LoVo (cell line): Measurements from ENCODE around the gene SYNGR1.

Source experiments
- DNase-seq: peaks from one replicate; pipeline ENCODE4 v3.0.0-alpha.2; 2016; ENCODE audit warnings: low spot score

Gene SYNGR1

DNA sequence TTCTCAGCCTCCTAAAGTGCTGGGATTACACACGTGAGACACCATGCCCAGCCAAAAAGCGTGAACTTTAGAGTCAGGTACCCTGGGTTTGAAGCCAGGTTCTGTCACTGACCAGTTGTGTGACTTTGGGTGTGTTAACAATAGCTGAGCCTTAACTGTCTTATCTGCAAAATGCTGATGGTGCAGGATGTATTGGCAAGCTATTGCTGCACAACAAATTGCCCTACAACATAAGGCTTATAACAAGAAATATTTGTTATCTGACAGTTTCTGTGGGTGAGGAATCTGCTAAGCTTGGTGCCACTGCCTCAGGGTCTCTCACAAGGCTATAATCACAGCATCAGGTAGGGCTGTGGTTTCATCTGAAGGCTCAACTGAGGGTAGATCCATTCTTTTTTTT, 21.9 kb downstream of the SYNGR1 start:
- DNase-seq, result no peak

DNA sequence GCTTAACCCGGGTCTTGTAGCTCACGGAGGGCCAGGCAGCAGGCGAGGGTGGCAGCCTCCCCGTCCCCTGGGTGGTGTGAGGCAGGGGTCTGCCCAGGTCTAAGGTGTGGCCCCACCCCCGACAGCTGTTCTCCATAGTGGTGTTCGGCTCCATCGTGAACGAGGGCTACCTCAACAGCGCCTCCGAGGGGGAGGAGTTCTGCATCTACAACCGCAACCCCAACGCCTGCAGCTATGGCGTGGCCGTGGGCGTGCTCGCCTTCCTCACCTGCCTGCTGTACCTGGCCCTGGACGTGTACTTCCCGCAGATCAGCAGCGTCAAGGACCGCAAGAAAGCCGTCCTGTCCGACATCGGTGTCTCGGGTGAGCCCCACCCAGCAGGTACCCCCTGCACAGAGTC, 24.4 kb downstream of the SYNGR1 start:
- DNase-seq, result no peak

DNA sequence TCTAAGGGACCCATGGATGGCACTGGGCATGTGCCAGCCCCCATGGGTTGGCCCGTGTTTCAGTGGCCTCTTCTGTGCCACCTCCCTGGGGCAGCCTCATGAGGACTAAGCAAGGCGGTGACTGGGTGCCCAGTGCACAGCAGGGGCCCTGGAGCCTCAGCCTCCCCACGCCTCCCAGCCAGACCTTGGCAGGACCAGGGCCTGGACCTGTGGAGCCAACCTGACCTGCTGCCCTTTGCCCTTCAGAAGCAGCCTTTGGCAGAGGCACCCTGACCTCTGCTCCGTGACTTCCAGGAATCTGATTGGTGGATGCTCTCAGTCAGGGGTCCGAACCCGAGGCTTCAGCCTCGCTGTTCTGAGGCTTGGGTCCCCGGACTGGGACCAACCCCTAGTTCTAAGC, 25.0 kb downstream of the SYNGR1 start:
- DNase-seq, result no peak

DNA sequence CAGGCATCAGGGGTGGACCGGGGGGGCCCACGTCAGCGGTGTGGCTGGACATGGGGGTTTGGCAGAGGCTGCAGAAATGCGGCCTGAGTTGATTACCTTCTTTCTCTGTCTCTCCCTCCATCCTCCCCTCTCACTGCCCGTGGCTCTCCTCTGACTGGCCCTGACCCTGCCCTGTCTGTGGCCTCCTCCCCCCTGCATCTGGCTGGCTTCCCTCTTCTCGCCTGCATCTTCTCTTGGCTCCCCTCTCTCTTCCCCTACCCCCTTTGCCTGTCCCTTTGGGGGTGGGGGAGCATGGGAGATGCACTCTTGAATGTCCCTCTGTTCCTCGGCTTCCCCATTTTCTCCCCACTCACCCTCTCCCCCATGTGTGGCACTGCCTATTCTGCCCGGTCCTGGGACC, 25.9 kb downstream of the SYNGR1 start:
- DNase-seq, result no peak

DNA sequence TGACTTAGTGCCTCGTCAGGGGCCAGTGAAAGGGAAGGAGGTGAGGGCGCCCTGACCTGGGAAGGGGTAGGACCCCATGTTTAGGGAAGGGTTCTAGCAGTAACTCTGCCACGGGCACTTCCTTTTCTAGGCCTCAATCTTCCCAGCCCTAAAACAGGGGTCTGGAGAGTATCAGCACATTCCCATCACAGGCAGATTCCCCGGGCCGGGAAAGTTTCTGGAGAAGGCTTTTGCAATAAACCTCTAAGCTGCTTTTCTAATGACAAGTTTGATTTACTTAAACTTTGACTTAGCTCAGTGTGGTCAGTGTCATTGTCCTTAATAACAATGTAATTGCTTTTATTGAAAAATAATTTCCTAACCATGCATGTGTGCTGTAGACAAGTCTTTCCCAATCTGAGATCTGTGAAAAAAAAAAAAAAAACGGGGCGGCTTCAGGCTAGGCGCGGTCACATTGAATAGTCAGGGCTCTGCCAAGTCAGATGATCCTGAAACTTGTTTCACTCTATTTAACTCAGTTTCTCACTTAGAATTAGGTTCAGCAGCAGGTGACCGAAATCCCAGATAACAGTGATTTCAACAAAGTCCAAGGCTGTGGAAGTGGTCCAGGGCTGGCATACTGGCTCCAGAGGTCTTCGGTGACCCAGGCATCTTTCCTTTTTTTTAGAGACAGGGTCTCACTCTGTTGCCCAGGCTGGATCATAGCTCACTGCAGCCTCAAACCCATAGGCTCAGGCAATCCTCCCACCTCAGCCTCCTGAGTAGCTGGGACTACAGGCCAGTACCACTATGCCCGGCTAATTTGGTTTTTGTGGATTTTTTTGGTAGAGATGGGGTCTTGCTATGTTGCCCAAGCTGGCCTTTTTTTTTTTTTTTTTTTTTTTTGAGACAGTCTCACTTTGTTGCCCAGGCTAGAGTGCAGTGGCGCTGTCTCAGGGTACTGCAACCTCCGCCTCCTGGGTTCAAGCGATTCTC, 30.3 kb downstream of the SYNGR1 start:
- DNase-seq, result no peak

DNA sequence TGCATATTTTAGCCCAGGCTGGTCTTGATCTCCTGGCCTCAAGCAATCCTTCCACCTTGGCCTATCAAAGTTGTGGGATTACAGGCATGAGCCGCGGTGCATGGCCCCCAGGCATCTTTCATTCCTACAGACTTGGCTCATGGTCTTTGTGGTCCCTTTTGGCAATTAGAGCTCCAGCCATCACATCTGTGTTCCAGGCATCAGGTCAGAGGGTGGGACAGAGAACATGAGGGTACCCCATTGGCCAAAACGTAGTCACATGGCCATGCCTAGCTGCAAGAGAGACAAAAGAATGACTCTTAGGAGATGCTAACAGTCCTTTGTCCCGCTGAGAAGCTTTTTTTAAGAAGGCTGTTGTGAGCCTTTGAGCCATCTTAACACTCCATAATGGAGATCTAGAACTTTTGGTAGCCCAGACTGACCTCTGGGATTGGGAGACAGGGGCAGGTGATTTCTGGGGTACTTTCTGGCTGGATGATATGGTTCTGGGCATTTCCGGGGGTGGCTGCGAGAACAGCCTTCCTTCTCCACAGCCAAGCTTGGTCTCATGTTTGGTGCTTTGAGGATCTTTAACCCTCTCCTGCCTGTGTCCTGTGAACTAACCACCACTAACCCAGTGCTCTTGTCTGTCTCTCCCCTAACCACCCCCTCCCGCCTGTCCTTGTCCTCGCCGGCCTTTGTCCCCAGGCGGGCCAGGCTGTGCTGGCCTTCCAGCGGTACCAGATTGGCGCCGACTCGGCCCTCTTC, 31.4 kb downstream of the SYNGR1 start:
- no peak for DNase-seq

DNA sequence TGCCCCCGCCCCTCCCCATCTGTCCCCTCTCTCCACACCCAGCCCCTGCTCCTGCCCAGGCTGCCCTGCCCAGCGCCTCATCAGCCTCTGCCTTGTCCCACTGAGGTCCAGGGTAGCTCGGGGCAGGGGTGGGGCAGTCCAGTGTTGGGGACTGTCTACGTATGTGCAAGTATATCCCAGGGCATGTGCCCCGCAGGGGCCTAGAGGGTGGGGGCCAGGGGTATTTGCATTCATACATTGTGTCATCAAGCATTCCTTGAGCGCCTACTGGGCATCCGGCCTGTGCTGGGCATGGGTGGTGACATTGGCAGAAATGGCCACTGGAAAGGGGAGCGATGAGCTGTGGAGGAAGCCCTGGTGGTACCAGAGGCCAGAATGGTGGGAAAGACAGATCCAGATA, 32.1 kb downstream of the SYNGR1 start:
- DNase-seq, result no peak

DNA sequence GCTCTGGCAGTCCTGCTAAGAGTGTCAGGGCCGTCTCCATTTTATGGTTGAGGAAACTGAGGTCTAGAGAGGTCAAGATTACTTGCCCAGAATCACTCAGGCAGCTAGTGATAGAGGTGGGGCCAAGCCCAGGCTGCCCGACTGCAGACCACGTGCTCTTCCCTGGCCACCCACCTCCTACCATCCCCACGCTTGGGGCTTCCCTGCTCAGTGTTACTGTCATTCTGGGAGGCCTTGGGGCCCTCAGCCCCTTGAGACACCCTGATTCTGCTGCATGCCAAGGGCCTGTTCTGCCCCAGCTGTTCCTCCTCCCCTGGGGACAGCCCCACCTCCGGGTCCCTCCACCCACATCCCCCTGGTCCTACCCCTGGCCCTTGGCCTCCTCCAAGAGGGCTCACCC, 32.6 kb downstream of the SYNGR1 start:
- no peak for DNase-seq

DNA sequence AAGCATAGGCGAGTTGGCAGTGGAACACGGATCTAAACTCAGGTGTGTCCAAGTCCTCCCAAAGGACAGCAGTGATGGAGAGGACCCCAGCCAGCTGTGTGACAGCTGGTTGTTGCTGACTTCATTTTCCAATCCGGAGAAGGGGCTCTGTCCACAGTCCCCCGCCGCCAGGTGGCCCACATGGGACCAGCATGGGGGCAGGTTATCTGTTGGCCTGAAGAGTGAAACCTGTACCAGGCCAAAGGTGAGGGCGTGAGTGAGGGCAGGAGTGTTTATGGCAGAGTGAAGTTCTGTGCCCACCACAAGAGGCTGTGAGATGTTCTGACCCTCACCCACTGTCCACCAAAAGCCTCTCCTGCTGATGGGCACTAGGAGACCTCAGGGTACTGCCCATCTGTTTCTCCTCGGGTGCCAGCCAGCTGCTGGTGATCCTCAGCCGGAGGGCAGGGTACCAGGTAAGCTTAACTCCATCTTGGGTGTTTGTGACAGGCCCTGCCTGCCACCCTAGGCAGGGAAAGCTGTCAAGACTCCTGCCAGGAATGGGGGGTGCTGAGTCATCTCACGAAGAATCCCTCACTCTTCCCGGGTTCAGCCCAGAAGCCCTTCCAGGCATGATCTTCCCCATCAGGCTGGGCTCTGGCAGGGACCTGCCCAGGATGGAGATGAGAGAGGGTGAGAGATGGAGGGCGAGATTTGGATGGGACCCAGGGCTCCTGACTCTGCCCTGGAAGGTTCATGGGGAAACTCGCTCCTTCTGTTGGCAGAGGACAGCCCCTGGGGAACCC, 34.2 kb downstream of the SYNGR1 start:
- DNase-seq, result no peak

DNA sequence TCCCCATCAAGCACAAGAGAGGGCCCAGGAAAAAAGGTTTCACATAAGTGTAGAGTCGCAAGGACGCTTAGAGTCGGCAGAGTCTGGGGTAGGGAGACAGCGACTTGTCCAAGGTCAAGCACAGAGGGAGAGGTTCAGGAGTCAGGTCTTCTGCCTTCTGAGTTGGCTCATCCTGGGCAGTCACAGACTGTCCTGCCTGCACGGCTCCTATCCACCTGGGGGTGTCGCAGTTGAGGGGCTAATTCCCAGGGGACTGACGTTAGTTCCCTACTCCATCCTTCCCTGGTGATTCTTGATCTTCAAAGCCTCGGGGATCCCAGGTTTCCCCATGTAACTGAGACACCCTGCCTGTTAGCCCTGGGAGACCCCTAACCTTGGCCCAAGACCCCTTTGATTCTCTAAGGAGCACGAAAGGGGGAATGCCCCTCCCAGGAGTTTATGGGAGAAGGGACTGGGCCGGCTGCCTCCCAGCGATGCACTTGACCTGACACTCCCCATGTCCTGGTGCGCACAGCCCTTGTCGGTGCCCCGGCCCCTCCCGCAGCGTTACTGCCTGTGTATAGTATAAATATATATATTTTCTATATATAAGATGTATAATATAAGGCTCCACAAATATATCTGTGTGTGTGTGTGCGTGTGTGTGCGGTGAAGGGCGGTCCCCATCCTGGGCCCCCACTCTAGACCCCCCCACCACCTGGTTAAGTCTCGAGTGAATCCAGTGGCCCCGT, 35.1 kb downstream of the SYNGR1 start:
- no peak for DNase-seq

DNA sequence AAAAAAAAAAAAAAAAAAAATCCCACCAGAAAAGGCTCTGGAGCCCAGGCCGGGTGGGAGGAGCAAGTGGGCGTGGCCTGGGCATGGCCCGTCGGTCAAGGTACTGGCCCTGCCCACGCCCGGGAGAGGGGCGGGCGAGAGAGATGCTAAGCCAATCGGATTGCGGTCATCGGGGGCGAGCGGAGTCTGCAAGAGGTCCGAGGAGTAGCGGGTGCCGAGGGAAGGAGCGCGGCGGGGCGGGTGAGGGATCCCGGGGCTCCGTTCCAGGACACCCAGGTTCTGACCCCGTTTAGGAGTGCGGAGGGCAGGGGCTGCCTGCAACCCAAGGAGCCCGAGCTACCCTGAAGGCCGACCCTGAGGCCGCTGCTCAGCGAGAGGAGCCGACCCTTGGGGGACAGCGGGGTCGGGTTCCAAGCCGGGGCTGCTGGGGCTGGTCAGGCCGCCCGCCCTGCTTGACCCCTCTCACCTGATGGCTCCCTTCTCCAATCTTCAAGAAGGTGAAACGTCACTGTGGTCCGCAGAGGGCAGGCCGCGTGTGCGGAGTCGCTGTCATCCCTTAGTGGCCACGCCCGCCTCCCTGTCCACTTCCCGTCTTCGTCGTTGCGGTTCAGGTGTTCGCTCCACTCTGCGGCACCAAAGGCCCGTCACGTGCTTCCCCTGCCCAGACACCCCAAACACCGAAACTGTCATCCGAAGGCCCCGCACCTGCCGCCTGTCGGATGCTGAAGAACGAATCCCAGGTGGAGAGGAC, 38.6 kb downstream of the SYNGR1 start:
- no peak for DNase-seq

DNA sequence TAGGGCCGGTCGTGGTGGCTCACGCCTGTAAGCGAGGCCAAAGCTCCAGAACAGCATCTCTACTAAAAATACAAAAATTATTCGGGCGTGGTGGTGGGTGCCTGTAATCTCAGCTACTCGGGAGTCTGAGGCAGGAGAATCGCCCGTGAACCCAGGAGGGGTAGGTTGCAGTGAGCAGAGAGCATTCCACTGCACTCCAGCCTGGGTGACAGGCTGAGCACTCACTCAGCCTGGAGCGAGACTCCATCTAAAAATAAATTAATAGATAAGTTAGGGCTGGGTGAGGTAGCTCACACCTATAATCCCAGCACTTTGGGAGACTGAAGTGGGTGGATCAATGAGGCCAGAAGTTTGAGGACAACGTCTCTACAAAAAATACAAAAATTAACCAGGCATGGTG, 39.6 kb downstream of the SYNGR1 start:
- no peak for DNase-seq

DNA sequence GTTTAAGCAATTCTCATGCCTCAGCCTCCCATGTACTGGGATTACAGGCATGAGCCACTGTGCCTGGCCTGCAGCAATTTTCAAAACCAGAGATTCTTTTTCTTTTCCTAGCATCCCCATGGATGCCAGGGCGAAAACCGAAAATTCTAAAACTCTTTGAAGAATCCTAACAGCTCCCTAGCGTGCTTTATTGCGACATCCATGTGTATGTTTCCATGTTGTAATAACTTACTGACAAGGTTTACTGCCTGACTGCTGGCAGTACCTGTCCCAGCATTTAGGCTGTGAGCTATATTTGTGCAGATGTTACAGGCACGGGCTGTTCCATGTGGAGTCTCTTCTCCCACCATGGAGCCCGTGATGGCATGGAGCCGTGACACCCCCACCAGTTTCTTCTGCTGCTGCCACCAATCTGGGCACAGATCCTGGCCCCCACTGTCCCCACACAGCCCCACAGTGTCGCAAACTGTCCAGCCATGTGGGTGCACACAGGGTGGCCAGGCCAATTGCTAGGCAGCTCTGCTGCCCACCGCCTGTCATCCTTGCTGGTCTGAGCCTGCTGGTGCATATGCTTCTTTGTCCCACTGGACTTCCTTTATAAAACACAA, 42.7 kb downstream of the SYNGR1 start:
- no peak for DNase-seq

DNA sequence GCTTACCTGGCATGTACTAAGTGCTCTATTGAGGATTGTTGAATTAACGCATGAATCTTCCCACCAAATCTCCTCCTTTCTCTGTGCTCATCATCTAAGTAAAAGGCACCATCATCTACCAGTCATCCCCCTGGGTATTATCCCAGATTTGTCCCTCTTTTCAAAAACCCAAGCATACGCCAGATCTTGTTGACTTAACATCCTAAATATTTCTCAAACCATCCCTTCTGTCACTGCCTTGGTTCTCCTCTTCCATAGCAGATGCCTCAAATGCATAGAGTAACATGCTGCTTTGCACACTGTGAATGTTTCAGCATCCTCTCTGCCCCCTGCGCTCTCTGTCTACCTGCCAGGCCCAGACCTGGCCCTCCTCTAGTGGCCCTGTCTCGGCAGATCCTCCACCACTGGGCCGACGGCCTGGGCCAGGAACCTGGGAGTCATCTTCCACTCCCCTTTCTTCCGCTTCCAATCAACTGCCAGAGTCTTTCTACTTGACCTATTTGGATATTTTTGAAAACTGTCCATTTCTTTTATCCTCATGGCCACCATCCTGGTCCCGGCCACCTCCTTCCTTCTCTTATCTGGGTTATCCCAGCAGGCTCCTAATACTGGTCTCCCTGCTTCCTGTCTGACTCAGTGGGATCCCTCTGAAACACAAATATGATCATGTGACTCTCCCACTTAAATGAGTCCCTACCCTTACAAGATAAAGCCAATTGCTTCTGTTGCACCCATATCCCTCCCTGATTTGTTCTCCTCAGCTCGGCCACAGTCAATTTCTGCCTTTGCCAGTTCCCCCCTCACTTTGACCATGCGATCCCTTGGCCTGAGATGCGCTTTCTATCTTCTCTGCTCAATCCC, 46.4 kb downstream of the SYNGR1 start:
- DNase-seq, result no peak

DNA sequence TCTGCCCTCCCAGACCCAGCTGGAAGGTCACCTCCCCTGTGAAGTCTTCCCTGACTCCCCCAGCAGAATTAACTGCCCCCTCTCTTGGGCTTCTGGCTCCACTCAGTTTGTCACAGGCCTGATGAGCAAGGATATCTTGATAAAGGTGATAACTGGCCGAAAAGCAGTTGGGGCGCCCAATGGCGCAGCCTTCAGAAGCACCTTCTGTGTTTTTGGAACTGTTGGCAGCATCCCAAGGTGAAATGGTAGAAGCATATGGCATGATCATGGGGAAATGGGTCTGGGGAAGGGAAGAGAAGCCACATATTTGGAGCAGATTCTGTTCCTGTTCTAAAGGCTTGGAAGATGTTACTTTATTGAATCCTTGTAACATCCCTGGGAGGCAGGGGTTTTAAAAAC, 47.0 kb downstream of the SYNGR1 start:
- DNase-seq, result no peak

DNA sequence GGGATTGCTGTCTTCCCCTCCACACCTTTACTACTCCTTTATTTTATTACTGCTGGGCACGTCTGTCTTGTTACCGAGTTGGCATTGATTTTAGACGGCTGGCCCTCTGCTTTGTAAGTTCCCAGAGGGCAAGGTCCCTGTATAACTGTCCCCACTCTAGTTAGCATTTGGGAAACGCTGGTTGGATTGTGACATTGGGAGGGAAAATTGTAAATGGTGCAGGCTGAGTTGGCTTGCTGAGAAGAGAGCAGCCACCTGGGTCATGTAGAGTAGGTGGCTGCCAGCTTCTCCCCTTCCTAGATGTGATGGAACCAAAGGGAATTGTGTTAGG, 51.5 kb downstream of the SYNGR1 start:
- no peak for DNase-seq

DNA sequence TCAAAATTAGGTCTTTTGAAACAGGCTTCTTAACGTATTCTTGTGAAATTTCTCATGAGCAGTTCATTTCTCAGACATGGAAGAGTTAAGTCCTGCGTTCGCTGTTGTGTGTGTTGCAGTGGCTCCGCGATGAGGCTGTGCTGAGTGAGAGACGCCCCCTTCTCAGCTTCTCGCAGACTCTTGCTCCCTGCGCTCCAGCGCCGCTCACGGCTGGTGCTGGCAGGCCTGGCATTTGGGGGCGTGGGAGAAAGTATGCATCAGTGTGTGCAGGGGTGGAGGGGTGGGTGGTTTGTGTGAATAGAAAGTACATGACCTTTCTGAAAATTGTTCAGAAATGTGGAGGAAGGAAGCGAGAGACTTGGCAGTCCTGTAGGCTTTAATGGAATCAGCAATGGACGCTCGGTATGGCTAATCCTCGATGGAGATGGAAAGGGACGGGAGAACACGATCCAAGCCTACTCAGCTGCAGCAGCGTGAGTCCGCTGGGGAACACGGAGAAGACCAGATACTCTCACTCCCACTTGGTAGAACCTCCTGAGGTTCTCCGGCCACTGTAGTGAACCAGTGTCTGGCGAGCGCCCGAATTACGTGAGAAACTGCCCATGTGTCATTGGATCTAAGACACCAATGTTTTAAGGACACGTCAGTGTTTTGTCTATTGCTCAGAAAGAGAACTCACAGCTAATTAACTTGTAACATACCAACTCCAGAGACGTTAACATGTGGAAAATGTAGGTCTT, 55.7 kb downstream of the SYNGR1 start:
- DNase-seq, result no peak

DNA sequence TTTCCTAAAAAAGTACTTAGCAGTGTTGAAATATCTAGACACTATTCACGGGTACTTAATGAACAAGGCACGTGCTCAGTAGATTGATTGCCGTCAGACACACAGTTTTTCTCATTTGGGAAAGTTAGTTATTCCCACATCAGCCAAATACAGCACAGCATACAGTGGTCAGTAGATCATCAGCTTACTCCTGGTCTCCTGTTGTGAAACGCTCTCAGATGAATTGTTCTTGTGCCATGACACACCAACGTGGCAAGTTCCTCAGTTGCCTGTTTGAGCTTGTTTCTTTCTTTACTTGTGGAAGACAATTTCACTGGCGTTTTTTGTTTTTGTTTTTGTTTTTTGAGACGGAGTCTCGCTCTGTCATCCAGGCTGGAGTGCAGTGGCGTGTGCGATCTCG, 58.4 kb downstream of the SYNGR1 start:
- no peak for DNase-seq

DNA sequence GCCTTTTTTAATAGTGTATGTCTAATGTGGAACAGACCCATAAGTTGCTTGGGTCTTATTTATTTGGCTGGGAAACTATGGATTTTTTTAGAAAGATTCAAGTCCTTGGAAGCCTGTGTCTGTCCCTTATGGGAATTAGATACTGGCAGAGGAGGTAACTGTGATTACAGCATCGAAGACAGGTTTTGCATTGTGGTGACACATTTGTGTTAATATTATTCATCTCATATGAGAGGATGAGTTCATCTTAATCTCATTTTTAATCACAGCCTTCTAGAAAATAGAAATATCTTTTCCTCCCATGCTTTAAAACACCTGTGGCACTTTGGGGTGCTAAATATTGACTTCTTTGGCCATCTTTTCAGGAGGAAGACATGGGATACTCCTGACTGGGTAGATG, 59.0 kb downstream of the SYNGR1 start:
- no peak for DNase-seq
